Germinal center (tissue), 1 donor: ENCODE measurements around the gene CNNM2.
A peak's percentile ranks its signal among the peaks of the same experiment; 100 is the strongest.

Experiments used
- DNase-seq: peaks from one replicate; pipeline ENCODE4 v3.0.0; 2012; ENCODE audit warnings: mixed read lengths, low spot score

CNNM2 gene

GRCh38 chr10:102917962-102918816 lies at the start of gene CNNM2:
Gene CNNM2 (plus strand): TSS chr10:102918294. CDS start chr10:102918481, 187 bp downstream.
- peak; percentile 97 for DNase-seq

GRCh38 chr10:102868911-102869257 lies 49.2 kb upstream of the CNNM2 start:
- no peak for DNase-seq

- DNase-seq = peak; percentile 55
Measured at GRCh38 chr10:102869258-102870198, 48.6 kb upstream of the CNNM2 start, which contains the start of gene AS3MT. Gene AS3MT (plus strand): TSS chr10:102869470. CDS start chr10:102869593, 123 bp downstream.

GRCh38 chr10:102870221-102870620 lies 47.9 kb upstream of the CNNM2 start:
- DNase-seq = no peak

- no peak for DNase-seq
Measured at GRCh38 chr10:102872163-102872562, 45.9 kb upstream of the CNNM2 start.

GRCh38 chr10:102876747-102877153 lies 41.3 kb upstream of the CNNM2 start:
- no peak for DNase-seq

GRCh38 chr10:102878629-102879028 lies 39.5 kb upstream of the CNNM2 start:
- no peak for DNase-seq

GRCh38 chr10:102880256-102880655 lies 37.8 kb upstream of the CNNM2 start:
- DNase-seq = no peak

- DNase-seq = no peak
Measured at GRCh38 chr10:102888048-102888447, 30.0 kb upstream of the CNNM2 start.

- DNase-seq = no peak
Measured at GRCh38 chr10:102894466-102895213, 23.5 kb upstream of the CNNM2 start.

- no peak for DNase-seq
Measured at GRCh38 chr10:102900006-102900405, 18.1 kb upstream of the CNNM2 start.

- DNase-seq = no peak
Measured at GRCh38 chr10:102904346-102904745, 13.7 kb upstream of the CNNM2 start.

GRCh38 chr10:102906507-102906906 lies 11.6 kb upstream of the CNNM2 start:
- DNase-seq = no peak

- no peak for DNase-seq
Measured at GRCh38 chr10:102914781-102915180, 3.3 kb upstream of the CNNM2 start.

- no peak for DNase-seq
Measured at GRCh38 chr10:102916173-102916572, 1.9 kb upstream of the CNNM2 start.

GRCh38 chr10:102917314-102917961 lies 656 bp upstream of the CNNM2 start:
- DNase-seq = peak; percentile 81

GRCh38 chr10:102918817-102919245 lies 737 bp downstream of the CNNM2 start:
- peak; percentile 27 for DNase-seq

- no peak for DNase-seq
Measured at GRCh38 chr10:102919246-102919959, 1.3 kb downstream of the CNNM2 start.

GRCh38 chr10:102919992-102920739 lies 2.1 kb downstream of the CNNM2 start:
- no peak for DNase-seq

- no peak for DNase-seq
Measured at GRCh38 chr10:102923601-102924000, 5.5 kb downstream of the CNNM2 start.
